Retinal pigment epithelial cell (primary cell): ENCODE measurements around the gene ISG20.

ENCODE experiments used
- DNase-seq: peaks from one replicate; pipeline ENCODE4 v3.0.0-alpha.2; 2010; ENCODE audit warnings: low read depth
- H3K4me3 ChIP-seq: 2 replicates; pipeline ENCODE4 v1.5.1; 2011; ENCODE audit warnings: mild to moderate bottlenecking, low read length, control low read depth, moderate library complexity
- CTCF ChIP-seq: conservative IDR thresholded peaks from 2 replicates; pipeline ENCODE4 v1.5.1; 2011; ENCODE audit warnings: low read depth, low read length, control low read depth, inconsistent platforms

Gene ISG20

GRCh38 chr15:88680241-88681001 is 41.6 kb downstream of the ISG20 start:
- no peak for TF ChIP-seq CTCF
- DNase-seq = no peak
- no peak overlapping the region for H3K4me3 ChIP-seq

- TF ChIP-seq CTCF = no peak
- no peak for DNase-seq
- no peak overlapping the region for H3K4me3 ChIP-seq
These were observed 42.9 kb downstream of the ISG20 start for GRCh38 chr15:88681610-88682221.

GRCh38 chr15:88684345-88684744 is 45.5 kb downstream of the ISG20 start:
- TF ChIP-seq CTCF = no peak
- no peak for DNase-seq
- no peak overlapping the region for H3K4me3 ChIP-seq

- no peak overlapping the region for H3K4me3 ChIP-seq
- TF ChIP-seq CTCF = no peak
- no peak for DNase-seq
These were observed 47.4 kb downstream of the ISG20 start for GRCh38 chr15:88686166-88686565.

GRCh38 chr15:88688394-88688933 is 49.6 kb downstream of the ISG20 start:
- no peak for TF ChIP-seq CTCF
- no peak for DNase-seq
- no peak overlapping the region for H3K4me3 ChIP-seq

GRCh38 chr15:88690331-88690730 is 51.5 kb downstream of the ISG20 start:
- TF ChIP-seq CTCF = no peak
- no peak overlapping the region for H3K4me3 ChIP-seq
- DNase-seq = no peak

GRCh38 chr15:88693191-88693590 is 54.4 kb downstream of the ISG20 start:
- no peak for TF ChIP-seq CTCF
- DNase-seq = no peak
- H3K4me3 ChIP-seq = no peak overlapping the region
